H1 (cell line): ENCODE results near the gene COL21A1. TPM values are rescaled to one million over a fixed set of nuclear protein-coding genes. Genes with fewer than 3 reads are reported as not detected.

Experiments used
- BACH1 ChIP-seq: IDR thresholded peaks from 2 replicates; pipeline ENCODE4 v1.6.1; 2012; ENCODE audit warnings: low read length, improper control_type of control experiment
- EP300 ChIP-seq, 2 experiments: IDR thresholded peaks; 1 replicate in 1 of 2; 2 replicates in 1 of 2; pipeline ENCODE4 v1.6.1; 2011 to 2012; ENCODE audit warnings: low read depth in 2 of 2, low read length in 2 of 2, mild to moderate bottlenecking in 2 of 2, borderline replicate concordance in 1 of 2, inconsistent platforms in 1 of 2, moderate library complexity in 1 of 2
- polyA plus RNA-seq, 7 experiments: library from polyadenylated mRNA; depleted of rRNA in 3 of 7; stranded (reverse) in 5 of 7; unstranded in 2 of 7; fragments of >200 nt in 5 of 7; fragments of 200-250 nt in 2 of 7; gene quantifications; 1 replicate in 5 of 7; 2 replicates in 1 of 7; 4 replicates in 1 of 7; pipeline versions ENCODE4 v1.2.1 to v1.2.3, GENCODE V29; 2011 to 2013; ENCODE audit warnings: missing spikeins in 2 of 7, mixed read lengths in 2 of 7
- total RNA-seq: library from RNA; stranded (reverse); fragmentation: NEBNext Ultra II Directional; extraction: Animal tissue kit (Norgen Biotek cat#: 25700); gene quantifications from 2 replicates; pipeline ENCODE4 v1.2.1, GENCODE V29; 2021

Gene COL21A1
- total and polyA plus RNA-seq, 2 of the 8 experiments (the other 6 are each of a cell fraction or from before 2014, with no cell fraction given), result 1.6 to 3.4 TPM

- TF ChIP-seq EP300 (IDR thresholded peaks at IDR 0.05; ENCODE audit: borderline replicate concordance in 1 of 2, low read depth in 2 of 2, low read length in 2 of 2) (no peak), BACH1 (no peak)
Observed at GRCh38 chr6:56027865-56028264, 219.5 kb downstream of the COL21A1 start (continued).
